HCT116 (cell line): ENCODE results near the gene VPS11. TPM values are rescaled to one million over a fixed set of nuclear protein-coding genes. Genes with fewer than 3 reads are reported as not detected.

Source experiments
- ATAC-seq: fragments of 200-7000 bp; cut with Tn5 transposase; 2 replicates; pipeline ENCODE4 v1.9.1; 2020; ENCODE audit warnings: mild to moderate bottlenecking, moderate library complexity
- BruUV-seq: library from RNA; stranded (reverse); fragments of 400-500 nt; replicated peaks from 2 replicates; lab custom pipeline; 2021; lab: Mats Ljungman, UMichigan
- CTCF ChIA-PET: fragments of 300-600 bp; sonication (Branson Sonifier 250); formaldehyde crosslinking; loops from one replicate; lab custom pipeline; 2021; ENCODE audit warnings: antibody characterized with exemption; lab: Charles Lee
- POLR2A ChIA-PET: fragments of 300-600, 350-600 bp; sonication (Branson Sonifier 250); formaldehyde crosslinking; loops from one replicate; lab custom pipeline; 2021; ENCODE audit warnings: antibody characterized with exemption; lab: Charles Lee
- RAD21 ChIA-PET, 2 experiments: fragments of 300-600 bp; sonication (Branson Sonifier 250); formaldehyde crosslinking; loops; one replicate each; lab custom pipeline; 2023; ENCODE audit warnings: low total read pairs in 2 of 2; ENCODE audit not compliant: uncharacterized antibody in 2 of 2, unreplicated experiment in 2 of 2, low non-redundant PET in 1 of 2; lab: Charles Lee
- DNase-seq: peaks from one replicate; pipeline ENCODE4 v3.0.0-alpha.2; 2010; ENCODE audit warnings: low read depth, low spot score
- H2AFZ ChIP-seq: fragments of 200-600 bp; shearing (Covaris generic), sonication (generic); 2 replicates; pipeline ENCODE4 v1.6.1; 2017; ENCODE audit warnings: low read depth, mixed run types, mixed read lengths, antibody characterized with exemption, low read length; ENCODE audit not compliant: poor library complexity, severe bottlenecking
- H3K27ac ChIP-seq: 2 replicates; pipeline ENCODE4 v1.5.1; 2012; ENCODE audit warnings: low read depth, low read length
- H3K27me3 ChIP-seq: fragments of 200-600 bp; sonication (generic); 2 replicates; pipeline ENCODE4 v1.6.1; 2016; ENCODE audit warnings: mixed run types, low read length, mixed read lengths; ENCODE audit not compliant: insufficient read depth
- H3K36me3 ChIP-seq, 2 experiments: fragments of 200-500 bp in 1 of 2; fragments of 200-600 bp in 1 of 2; sonication (Bioruptor generic) in 1 of 2; sonication (generic) in 1 of 2; 2 replicates each; pipeline versions ENCODE4 v1.5.1 to v1.6.1; 2014 to 2016; ENCODE audit warnings: low read length in 2 of 2, inconsistent platforms in 1 of 2, mixed read lengths in 1 of 2, mixed run types in 1 of 2; ENCODE audit not compliant: insufficient read depth in 2 of 2, control insufficient read depth in 1 of 2
- H3K4me1 ChIP-seq, 2 experiments: fragments of 200-600 bp in 1 of 2; sonication (generic) in 1 of 2; 2 replicates each; pipeline versions ENCODE4 v1.5.1 to v1.6.1; 2012 to 2017; ENCODE audit warnings: low read length in 2 of 2, inconsistent platforms in 1 of 2, mild to moderate bottlenecking in 1 of 2, mixed read lengths in 1 of 2, mixed run types in 1 of 2, moderate library complexity in 1 of 2; ENCODE audit not compliant: insufficient read depth in 2 of 2, control insufficient read depth in 1 of 2
- H3K4me2 ChIP-seq: fragments of 200-600 bp; sonication (generic); 2 replicates; pipeline ENCODE4 v1.6.1; 2017; ENCODE audit warnings: mixed run types, low read length, mixed read lengths
- H3K4me3 ChIP-seq, 2 experiments: fragments of 200-600 bp in 1 of 2; sonication (generic) in 1 of 2; replicated peaks in 1 of 2; 2 replicates each; pipeline ENCODE4 v1.5.1; 2011 to 2016; ENCODE audit warnings: low read length in 2 of 2, control low read depth in 1 of 2, low read depth in 1 of 2, mild to moderate bottlenecking in 1 of 2, mixed read lengths in 1 of 2, mixed run types in 1 of 2
- H3K79me2 ChIP-seq: fragments of 200-600 bp; sonication (generic); 2 replicates; pipeline ENCODE4 v1.6.1; 2017; ENCODE audit warnings: mild to moderate bottlenecking, mixed run types, low read length, moderate library complexity, mixed read lengths; ENCODE audit not compliant: insufficient read depth
- H3K9ac ChIP-seq: fragments of 200-600 bp; sonication (generic); 2 replicates; pipeline ENCODE4 v1.6.1; 2016; ENCODE audit warnings: low read length, mixed read lengths
- H3K9me2 ChIP-seq: fragments of 200-600 bp; sonication (generic), shearing (Covaris generic); 2 replicates; pipeline ENCODE4 v1.6.1; 2017; ENCODE audit warnings: mixed run types, mild to moderate bottlenecking, moderate library complexity; ENCODE audit not compliant: insufficient read depth
- H3K9me3 ChIP-seq, 2 experiments: fragments of 200-500 bp in 1 of 2; fragments of 200-600 bp in 1 of 2; sonication (Bioruptor generic) in 1 of 2; sonication (generic) in 1 of 2; 2 replicates each; pipeline ENCODE4 v1.6.1; 2014 to 2017; ENCODE audit warnings: low read length in 2 of 2, mixed read lengths in 2 of 2, inconsistent platforms in 1 of 2, low read depth in 1 of 2, mild to moderate bottlenecking in 1 of 2, mixed run types in 1 of 2, moderate library complexity in 1 of 2; ENCODE audit not compliant: control insufficient read depth in 1 of 2, insufficient read depth in 1 of 2
- H4K20me1 ChIP-seq: fragments of 200-600 bp; sonication (generic), shearing (Covaris generic); 2 replicates; pipeline ENCODE4 v1.6.1; 2017; ENCODE audit warnings: mixed run types, mild to moderate bottlenecking, moderate library complexity; ENCODE audit not compliant: insufficient read depth
- CBX3 ChIP-seq: IDR thresholded peaks from 2 replicates; pipeline ENCODE4 v1.6.1; 2012; ENCODE audit warnings: low read depth
- CEBPB ChIP-seq: IDR thresholded peaks from 2 replicates; pipeline ENCODE4 v1.6.1; 2012; ENCODE audit warnings: low read depth
- CTCF ChIP-seq, 3 experiments: fragments of 200-600 bp in 1 of 3; sonication (generic) in 1 of 3; IDR thresholded peaks in 2 of 3; conservative IDR thresholded peaks in 1 of 3; 2 replicates each; pipeline ENCODE4 v1.5.1; 2012 to 2017; ENCODE audit warnings: low read depth in 2 of 3, low read length in 2 of 3, antibody characterized with exemption in 1 of 3, borderline replicate concordance in 1 of 3, control low read depth in 1 of 3, mild to moderate bottlenecking in 1 of 3, mixed read lengths in 1 of 3, mixed run types in 1 of 3, moderate library complexity in 1 of 3; ENCODE audit not compliant: insufficient read depth in 1 of 3
- POLR2A ChIP-seq: IDR thresholded peaks from 2 replicates; pipeline ENCODE4 v1.7.0; 2011; ENCODE audit warnings: borderline replicate concordance; ENCODE audit not compliant: insufficient read depth, insufficient read length; ENCODE audit errors: extremely low read depth
- POLR2AphosphoS5 ChIP-seq: IDR thresholded peaks from 2 replicates; pipeline ENCODE4 v1.6.1; 2011; ENCODE audit warnings: mild to moderate bottlenecking, low read depth, low read length, moderate library complexity
- RAD21 ChIP-seq: IDR thresholded peaks from 2 replicates; pipeline ENCODE4 v1.6.1; 2012; ENCODE audit warnings: low read depth, mild to moderate bottlenecking
- SIN3A ChIP-seq: IDR thresholded peaks from 2 replicates; pipeline ENCODE4 v1.6.1; 2012; ENCODE audit warnings: low read depth
- SRF ChIP-seq: IDR thresholded peaks from 2 replicates; pipeline ENCODE4 v1.6.1; 2012; ENCODE audit warnings: low read depth
- TCF7L2 ChIP-seq: IDR thresholded peaks from 2 replicates; pipeline ENCODE4 v1.7.0; 2011; ENCODE audit warnings: borderline replicate concordance, inconsistent platforms; ENCODE audit not compliant: insufficient read depth, insufficient read length; ENCODE audit errors: extremely low read depth
- YY1 ChIP-seq: IDR thresholded peaks from 2 replicates; pipeline ENCODE4 v1.6.1; 2011; ENCODE audit warnings: low read length, low read depth, moderate library complexity, mild to moderate bottlenecking; ENCODE audit not compliant: insufficient replicate concordance; ENCODE audit errors: extremely low read depth
- ZFX ChIP-seq: fragments of 450-650 bp; IDR thresholded peaks from 2 replicates; pipeline ENCODE4 v1.6.1; 2017
- intact Hi-C: fragments of 100-400 bp; cut with micrococcal nuclease; formaldehyde crosslinking; loops from 2 replicates; pipeline ENCODE4 v1.10.0; 2022
- total RNA-seq: library from RNA; stranded (reverse); gene quantifications from one replicate; pipeline ENCODE4 v1.2.1, GENCODE V29; 2021; ENCODE audit not compliant: unreplicated experiment
- TF ChIP-seq, protein P1 (sequence below): IDR thresholded peaks from 2 replicates; pipeline ENCODE4 v1.6.1; 2012; ENCODE audit warnings: low read depth

The VPS11 gene
- total RNA-seq, 1 experiment from 2014 or later = 20.4 TPM

- H4K20me1 ChIP-seq = no peaks in the 10 kb centered on the region
- intact Hi-C loops = loop anchor here (2.0 to 10.0 kb wide), 5 partner anchors 85 to 369 kb away; partner anchors contain the start of genes RPS25, TRAPPC4 and USP2
- TF ChIP-seq ZFX (no peak), CTCF (IDR thresholded peaks at IDR 0.05 in 2 of 3, conservative IDR thresholded peaks at IDR 0.05 in 1 of 3; ENCODE audit: borderline replicate concordance in 1 of 3, insufficient read depth in 1 of 3, low read depth in 2 of 3, low read length in 2 of 3) (0 out of 6 replicates have a peak, but pooled peaks of 1 of the 3 experiments have one; percentile 15)
- peaks cover 37 to 54% of the 10 kb centered on the region in 2 experiments for H3K4me1 ChIP-seq
- peaks cover 0 to 2% of the 10 kb centered on the region in 2 experiments; a peak in 2 of 4 replicates for H3K36me3 ChIP-seq
- DNase-seq (no peak), ATAC-seq (no peak)
- H3K4me3 ChIP-seq = no peak overlapping the region
- H3K9me2 ChIP-seq = no peaks in the 10 kb centered on the region
- H3K4me2 ChIP-seq = peak overlapping the region; percentile 89
- H3K27me3 ChIP-seq = no peaks in the 10 kb centered on the region
- no peaks in the 10 kb centered on the region for H3K9me3 ChIP-seq
- ChIA-PET CTCF (no interaction called here), RAD21 (no interaction called here), POLR2A (no interaction called here)
- peak overlapping the region; percentile 96 for H3K27ac ChIP-seq
- no TSS peak for BruUV-seq
- no peak overlapping the region for H2AFZ ChIP-seq
- H3K9ac ChIP-seq = peak overlapping the region; percentile 81; the same call in 1 of the 2 replicates
- H3K79me2 ChIP-seq = peaks cover 25% of the 10 kb centered on the region
Measured at GRCh38 chr11:119103793-119104192, 36.2 kb downstream of the VPS11 start.

GRCh38 chr11:119106564-119107537, 39.2 kb downstream of the VPS11 start, which contains the start of gene C2CD2L:
C2CD2L (plus strand) TSS chr11:119107344; CDS start chr11:119107742, 398 bp downstream.
- Histone ChIP-seq H3K36me3 (peaks cover 0 to 4% of the 10 kb centered on the region in 2 experiments; a peak in 2 of 4 replicates), H3K27ac (peak within 1 kb of the TSS; percentile 75), H3K79me2 (peaks cover 6% of the 10 kb centered on the region; the same call in 1 of the 2 replicates), H3K4me1 (peaks cover 32 to 43% of the 10 kb centered on the region in 2 experiments), H3K4me2 (peak within 1 kb of the TSS; percentile 97), H3K4me3 (peak within 1 kb of the TSS; percentile 72 to 85), H3K9me3 (no peaks in the 10 kb centered on the region), H3K27me3 (no peaks in the 10 kb centered on the region), H3K9ac (peak within 1 kb of the TSS; percentile 84), H2AFZ (no peak within 1 kb of the TSS), H3K9me2 (no peaks in the 10 kb centered on the region), H4K20me1 (no peaks in the 10 kb centered on the region)
- DNase-seq (peak; percentile 72), ATAC-seq (peak; percentile 86)
- intact Hi-C loops = loop anchor here (10.0 kb wide), 1 partner anchor 188 kb away; no protein-coding TSS in a partner anchor
- ChIA-PET CTCF (interaction anchor here (0.9 to 1.0 kb wide), 2 partner anchors 90 to 231 kb away, joined by 3 to 4 read pairs; no protein-coding TSS in a partner anchor), RAD21 (no interaction called here), POLR2A (interaction anchor here (0.5 to 3.5 kb wide), 6 partner anchors 11 to 90 kb away, joined by 3 to 23 read pairs (median 5); partner anchors contain the start of genes HINFP and HMBS)
- TSS peak; percentile 78 for BruUV-seq
- no peak for TF ChIP-seq CBX3
- TF ChIP-seq POLR2AphosphoS5 = peak; percentile 76
- TF ChIP-seq CEBPB = no peak
- TF ChIP-seq TCF7L2 = peak; percentile 91
- no peak for TF ChIP-seq SIN3A
- TF ChIP-seq, protein P1, sequence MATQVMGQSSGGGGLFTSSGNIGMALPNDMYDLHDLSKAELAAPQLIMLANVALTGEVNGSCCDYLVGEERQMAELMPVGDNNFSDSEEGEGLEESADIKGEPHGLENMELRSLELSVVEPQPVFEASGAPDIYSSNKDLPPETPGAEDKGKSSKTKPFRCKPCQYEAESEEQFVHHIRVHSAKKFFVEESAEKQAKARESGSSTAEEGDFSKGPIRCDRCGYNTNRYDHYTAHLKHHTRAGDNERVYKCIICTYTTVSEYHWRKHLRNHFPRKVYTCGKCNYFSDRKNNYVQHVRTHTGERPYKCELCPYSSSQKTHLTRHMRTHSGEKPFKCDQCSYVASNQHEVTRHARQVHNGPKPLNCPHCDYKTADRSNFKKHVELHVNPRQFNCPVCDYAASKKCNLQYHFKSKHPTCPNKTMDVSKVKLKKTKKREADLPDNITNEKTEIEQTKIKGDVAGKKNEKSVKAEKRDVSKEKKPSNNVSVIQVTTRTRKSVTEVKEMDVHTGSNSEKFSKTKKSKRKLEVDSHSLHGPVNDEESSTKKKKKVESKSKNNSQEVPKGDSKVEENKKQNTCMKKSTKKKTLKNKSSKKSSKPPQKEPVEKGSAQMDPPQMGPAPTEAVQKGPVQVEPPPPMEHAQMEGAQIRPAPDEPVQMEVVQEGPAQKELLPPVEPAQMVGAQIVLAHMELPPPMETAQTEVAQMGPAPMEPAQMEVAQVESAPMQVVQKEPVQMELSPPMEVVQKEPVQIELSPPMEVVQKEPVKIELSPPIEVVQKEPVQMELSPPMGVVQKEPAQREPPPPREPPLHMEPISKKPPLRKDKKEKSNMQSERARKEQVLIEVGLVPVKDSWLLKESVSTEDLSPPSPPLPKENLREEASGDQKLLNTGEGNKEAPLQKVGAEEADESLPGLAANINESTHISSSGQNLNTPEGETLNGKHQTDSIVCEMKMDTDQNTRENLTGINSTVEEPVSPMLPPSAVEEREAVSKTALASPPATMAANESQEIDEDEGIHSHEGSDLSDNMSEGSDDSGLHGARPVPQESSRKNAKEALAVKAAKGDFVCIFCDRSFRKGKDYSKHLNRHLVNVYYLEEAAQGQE = no peak
- peak; percentile 56 for TF ChIP-seq YY1
- TF ChIP-seq SRF = no peak
- TF ChIP-seq RAD21 = no peak
- no peak for TF ChIP-seq POLR2A
